Rectal smooth muscle tissue (tissue), 1 donor: ENCODE results near the gene SFXN1.
"Not testable (repeated sequence)": the region's sequence is repeated elsewhere in the genome, so short reads cannot be mapped to it uniquely, and the experiment has no call there.

ENCODE experiments used
- H3K27ac ChIP-seq: one replicate; pipeline ENCODE4 v1.7.0; 2013; ENCODE audit warnings: low read depth, low read length, inconsistent platforms
- H3K27me3 ChIP-seq: one replicate; pipeline ENCODE4 v1.7.0; 2013; ENCODE audit warnings: low read length; ENCODE audit not compliant: control insufficient read depth, insufficient read depth
- H3K36me3 ChIP-seq: one replicate; pipeline ENCODE4 v1.7.0; 2013; ENCODE audit warnings: low read length; ENCODE audit not compliant: control insufficient read depth, insufficient read depth
- H3K4me1 ChIP-seq: one replicate; pipeline ENCODE4 v1.7.0; 2013; ENCODE audit warnings: low read length; ENCODE audit not compliant: control insufficient read depth, insufficient read depth
- H3K4me3 ChIP-seq: one replicate; pipeline ENCODE4 v1.7.0; 2013; ENCODE audit warnings: low read length
- H3K9ac ChIP-seq: one replicate; pipeline ENCODE4 v1.7.0; 2013; ENCODE audit warnings: low read length

SFXN1 gene

DNA sequence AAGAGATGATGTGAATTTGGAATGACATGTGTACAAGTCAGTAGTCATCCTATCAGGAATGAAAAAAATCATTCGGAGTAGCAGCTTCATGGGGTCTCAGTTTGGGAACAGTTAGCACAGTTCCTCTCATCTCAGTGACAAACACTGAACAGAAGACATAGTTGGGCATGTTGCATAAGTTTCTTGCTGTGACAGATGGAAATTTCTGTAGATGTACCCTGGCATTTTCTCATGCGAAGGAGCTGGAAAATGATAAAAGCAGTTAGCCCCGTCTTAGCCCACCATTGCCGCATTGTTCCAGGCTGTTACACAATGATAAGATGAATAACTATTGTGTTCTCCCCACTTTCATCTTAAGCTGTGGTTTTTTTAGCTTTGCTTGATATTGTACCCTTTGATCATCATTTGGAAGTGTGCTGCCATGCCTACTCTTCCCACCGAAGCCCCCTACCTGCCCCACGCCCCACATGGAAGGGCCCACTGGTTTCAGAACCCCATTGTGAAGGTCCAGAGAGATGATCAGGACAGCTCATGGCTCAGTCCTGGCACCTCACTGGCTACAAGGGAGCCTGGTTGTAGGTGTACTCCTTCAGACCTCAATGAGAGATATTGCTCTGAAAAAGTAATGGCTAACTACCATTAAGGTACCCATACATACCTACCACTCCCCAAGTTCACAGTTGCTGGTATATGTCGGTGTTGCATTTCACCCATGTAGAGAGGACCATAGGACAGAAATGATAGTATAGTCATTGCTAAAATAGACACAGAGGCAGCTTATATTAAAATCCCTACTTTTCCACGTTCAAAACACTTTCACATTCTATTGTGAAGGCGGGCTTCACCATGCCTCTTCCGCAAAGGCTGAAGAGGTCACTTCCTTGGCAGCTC lies 38.8 kb downstream of the SFXN1 start:
- H3K27ac ChIP-seq: no peak overlapping the region
- no peak overlapping the region for H3K4me3 ChIP-seq
- H3K27me3 ChIP-seq: no peaks in the 10 kb centered on the region
- H3K36me3 ChIP-seq: peaks cover 25% of the 10 kb centered on the region
- H3K4me1 ChIP-seq: no peaks in the 10 kb centered on the region
- no peak overlapping the region for H3K9ac ChIP-seq

DNA sequence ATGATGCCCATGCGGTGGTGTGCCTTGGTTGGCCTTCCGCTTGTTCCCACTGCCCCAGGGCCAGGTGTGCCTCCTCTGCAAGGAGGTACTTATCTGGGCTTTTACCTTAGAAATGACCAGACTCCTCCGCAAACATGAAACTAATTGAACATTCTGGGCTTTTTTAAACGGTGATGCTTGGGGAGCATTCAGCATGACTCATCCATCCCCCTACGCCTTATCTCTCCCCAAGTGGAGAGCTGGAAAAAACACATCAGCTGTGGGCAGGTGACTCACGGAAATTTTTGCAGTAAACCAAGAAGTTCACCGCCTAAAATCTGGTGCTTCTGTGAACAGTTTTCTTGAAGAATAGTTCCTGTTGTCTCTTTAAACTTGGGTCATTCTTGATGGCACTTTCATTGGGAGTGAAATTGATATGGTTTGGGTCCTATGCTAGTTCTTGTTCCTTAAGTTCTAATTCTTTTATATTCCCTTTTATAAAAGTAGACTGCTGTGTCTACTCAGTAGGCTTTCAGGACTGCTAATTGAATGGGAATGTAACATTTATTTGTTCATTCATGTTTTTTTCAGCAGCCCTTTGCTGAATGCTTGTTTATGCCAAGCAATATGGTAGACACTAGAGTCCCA lies 39.6 kb downstream of the SFXN1 start:
- no peak overlapping the region for H3K27ac ChIP-seq
- H3K4me1 ChIP-seq: no peaks in the 10 kb centered on the region
- H3K27me3 ChIP-seq: no peaks in the 10 kb centered on the region
- H3K36me3 ChIP-seq: peaks cover 25% of the 10 kb centered on the region
- H3K9ac ChIP-seq: no peak overlapping the region
- H3K4me3 ChIP-seq: no peak overlapping the region

GRCh38 chr5:175519006-175519405 lies 40.6 kb downstream of the SFXN1 start:
- Histone ChIP-seq H3K9ac (no peak overlapping the region), H3K27me3 (no peaks in the 10 kb centered on the region), H3K27ac (no peak overlapping the region), H3K4me1 (no peaks in the 10 kb centered on the region), H3K36me3 (peaks cover 17% of the 10 kb centered on the region), H3K4me3 (no peak overlapping the region)

- no peak overlapping the region for H3K9ac ChIP-seq
- H3K27ac ChIP-seq: no peak overlapping the region
- H3K4me3 ChIP-seq: no peak overlapping the region
- H3K27me3 ChIP-seq: no peaks in the 10 kb centered on the region
- no peaks in the 10 kb centered on the region for H3K4me1 ChIP-seq
- peaks cover 19% of the 10 kb centered on the region for H3K36me3 ChIP-seq
Observed at GRCh38 chr5:175520321-175520720, 42.0 kb downstream of the SFXN1 start.

DNA sequence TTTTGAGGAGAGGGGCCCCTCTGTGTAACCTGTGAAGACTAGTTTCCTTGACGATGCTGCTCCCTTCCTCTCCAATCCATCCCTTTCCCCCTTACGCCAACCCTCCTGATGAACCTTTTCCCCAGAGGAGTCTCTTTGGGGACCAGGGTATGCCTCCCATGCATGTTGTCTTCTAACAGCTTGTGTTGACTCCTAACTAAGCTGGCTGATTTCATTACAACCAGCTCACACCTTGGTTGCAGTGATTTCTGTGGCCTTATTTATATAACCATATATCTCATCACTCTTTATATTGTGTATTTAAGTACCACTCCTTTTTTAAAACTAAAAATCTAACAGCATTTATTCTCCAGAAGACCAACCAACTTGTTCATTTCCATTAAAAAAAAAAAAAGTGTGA lies 42.5 kb downstream of the SFXN1 start:
- no peak overlapping the region for H3K27ac ChIP-seq
- H3K9ac ChIP-seq: no peak overlapping the region
- no peaks in the 10 kb centered on the region for H3K4me1 ChIP-seq
- no peak overlapping the region for H3K4me3 ChIP-seq
- no peaks in the 10 kb centered on the region for H3K27me3 ChIP-seq
- H3K36me3 ChIP-seq: peaks cover 19% of the 10 kb centered on the region

- Histone ChIP-seq H3K9ac (no peak overlapping the region), H3K4me1 (no peaks in the 10 kb centered on the region), H3K27me3 (no peaks in the 10 kb centered on the region), H3K4me3 (no peak overlapping the region), H3K36me3 (peaks cover 18% of the 10 kb centered on the region), H3K27ac (no peak overlapping the region)
Observed at GRCh38 chr5:175521313-175521833, 43.0 kb downstream of the SFXN1 start.

DNA sequence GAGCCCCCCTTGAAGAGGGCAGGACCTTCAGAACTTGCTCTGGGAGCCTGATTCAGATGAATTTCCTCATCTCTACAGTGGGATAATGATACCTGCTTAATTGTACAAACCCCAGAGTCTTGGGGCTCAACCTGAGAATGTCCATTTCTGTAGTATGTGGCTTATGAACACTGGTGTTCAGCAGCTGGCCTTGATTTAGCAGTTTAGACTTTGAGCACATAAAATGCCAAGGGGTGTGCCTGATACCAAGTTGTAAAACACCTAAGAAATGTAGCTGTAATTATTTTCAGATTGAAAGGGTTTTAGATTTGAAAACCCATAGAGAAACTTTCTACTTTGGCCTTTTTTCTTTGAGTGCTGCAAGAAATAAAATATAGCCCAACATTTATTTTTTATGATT lies 44.9 kb downstream of the SFXN1 start:
- H3K27ac ChIP-seq: no peak overlapping the region
- H3K9ac ChIP-seq: no peak overlapping the region
- no peaks in the 10 kb centered on the region for H3K4me1 ChIP-seq
- H3K36me3 ChIP-seq: peaks cover 10% of the 10 kb centered on the region
- H3K27me3 ChIP-seq: no peaks in the 10 kb centered on the region
- H3K4me3 ChIP-seq: no peak overlapping the region

DNA sequence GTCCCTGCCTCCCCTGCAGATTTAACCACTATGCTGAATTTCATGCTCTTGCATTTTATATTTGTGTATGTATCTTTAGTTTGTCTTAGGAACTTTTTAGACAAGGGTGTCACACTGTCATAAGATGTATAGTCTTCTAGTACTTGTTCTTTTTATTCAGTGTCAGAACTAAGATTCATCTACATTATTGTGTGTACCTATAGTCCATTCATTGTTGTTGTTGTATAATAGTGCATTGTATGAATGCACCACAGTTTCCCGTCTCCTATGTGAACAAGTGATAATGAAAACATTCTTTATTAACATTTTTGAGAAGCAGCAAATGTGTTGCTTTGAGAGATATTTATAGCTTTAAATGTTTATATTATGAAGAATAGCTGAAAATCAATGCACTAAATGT lies 45.9 kb downstream of the SFXN1 start:
- H3K4me3 ChIP-seq: no peak overlapping the region
- no peaks in the 10 kb centered on the region for H3K27me3 ChIP-seq
- peaks cover 7% of the 10 kb centered on the region for H3K36me3 ChIP-seq
- no peak overlapping the region for H3K27ac ChIP-seq
- no peak overlapping the region for H3K9ac ChIP-seq
- H3K4me1 ChIP-seq: no peaks in the 10 kb centered on the region

GRCh38 chr5:175526691-175527090 lies 48.3 kb downstream of the SFXN1 start:
- peaks cover 4% of the 10 kb centered on the region for H3K36me3 ChIP-seq
- H3K4me3 ChIP-seq: no peak overlapping the region
- no peak overlapping the region for H3K9ac ChIP-seq
- H3K27ac ChIP-seq: no peak overlapping the region
- no peaks in the 10 kb centered on the region for H3K4me1 ChIP-seq
- H3K27me3 ChIP-seq: no peaks in the 10 kb centered on the region

DNA sequence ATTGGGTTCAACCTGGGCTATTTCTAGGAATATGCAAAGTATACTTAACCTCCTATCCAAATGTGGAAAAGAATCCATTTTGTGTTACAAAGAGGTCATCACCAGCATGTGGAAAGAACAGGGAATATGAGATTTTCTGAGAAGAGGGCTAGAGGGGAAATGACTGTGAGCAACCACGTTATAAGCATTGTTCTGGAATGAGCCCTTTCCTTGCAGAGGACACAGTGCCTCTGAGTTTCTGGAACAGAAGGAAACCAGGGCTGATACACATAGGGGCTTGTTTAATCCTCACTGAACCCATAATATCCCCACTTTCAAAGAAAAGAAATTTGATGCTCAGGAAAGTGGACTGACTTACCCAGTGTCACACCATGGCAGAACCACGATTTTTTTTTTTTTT lies 53.0 kb downstream of the SFXN1 start:
- no peak overlapping the region for H3K27ac ChIP-seq
- no peak overlapping the region for H3K9ac ChIP-seq
- no peaks in the 10 kb centered on the region for H3K4me1 ChIP-seq
- H3K27me3 ChIP-seq: no peaks in the 10 kb centered on the region
- H3K4me3 ChIP-seq: no peak overlapping the region
- no peaks in the 10 kb centered on the region for H3K36me3 ChIP-seq

GRCh38 chr5:175534070-175534932 lies 55.9 kb downstream of the SFXN1 start:
- no peaks in the 10 kb centered on the region for H3K36me3 ChIP-seq
- no peak overlapping the region for H3K9ac ChIP-seq

GRCh38 chr5:175535331-175535730 lies 57.0 kb downstream of the SFXN1 start:
- H3K36me3 ChIP-seq, H3K27ac ChIP-seq, H3K4me3 ChIP-seq, H3K4me1 ChIP-seq, H3K27me3 ChIP-seq, H3K9ac ChIP-seq: not testable (repeated sequence)

More at GRCh38 chr5:175534070-175534932, 55.9 kb downstream of the SFXN1 start:
- Histone ChIP-seq H3K4me1 (no peaks in the 10 kb centered on the region), H3K4me3 (no peak overlapping the region), H3K27me3 (no peaks in the 10 kb centered on the region), H3K27ac (no peak overlapping the region)
